WERI-Rb-1 (cell line): ENCODE results near the gene NTNG2.
A peak's percentile ranks its signal among the peaks of the same experiment; 100 is the strongest.
"Not testable (repeated sequence)": the region's sequence is repeated elsewhere in the genome, so short reads cannot be mapped to it uniquely, and the experiment has no call there.

Source experiments
- DNase-seq: peaks from one replicate; pipeline ENCODE4 v3.0.0-alpha.2; 2020
- H3K27ac ChIP-seq: fragments of 250-450 bp; sonication (Bioruptor Pico); 2 replicates; pipeline ENCODE4 v1.5.1; 2020; ENCODE audit warnings: mild to moderate bottlenecking, moderate library complexity
- H3K27me3 ChIP-seq: fragments of 250-450 bp; sonication (Bioruptor Pico); 2 replicates; pipeline ENCODE4 v1.5.1; 2021; ENCODE audit warnings: mild to moderate bottlenecking, low read depth, moderate library complexity; ENCODE audit not compliant: insufficient read depth, severe bottlenecking
- H3K36me3 ChIP-seq: fragments of 250-450 bp; sonication (Bioruptor Pico); 2 replicates; pipeline ENCODE4 v1.5.1; 2020; ENCODE audit warnings: mild to moderate bottlenecking, moderate library complexity
- H3K4me3 ChIP-seq: 2 replicates; pipeline ENCODE4 v1.5.1; 2011; ENCODE audit warnings: low read depth, mild to moderate bottlenecking, control low read depth, low read length
- H3K9me3 ChIP-seq: fragments of 250-450 bp; sonication (Bioruptor Pico); 2 replicates; pipeline ENCODE4 v1.5.1; 2021; ENCODE audit warnings: mild to moderate bottlenecking, moderate library complexity; ENCODE audit not compliant: severe bottlenecking
- TF ChIP-seq, protein P1 (sequence below): IDR thresholded peaks from 2 replicates; pipeline ENCODE4 v1.5.1; 2011; ENCODE audit warnings: low read depth, mild to moderate bottlenecking, control low read depth, inconsistent platforms, low read length

The NTNG2 gene

DNA sequence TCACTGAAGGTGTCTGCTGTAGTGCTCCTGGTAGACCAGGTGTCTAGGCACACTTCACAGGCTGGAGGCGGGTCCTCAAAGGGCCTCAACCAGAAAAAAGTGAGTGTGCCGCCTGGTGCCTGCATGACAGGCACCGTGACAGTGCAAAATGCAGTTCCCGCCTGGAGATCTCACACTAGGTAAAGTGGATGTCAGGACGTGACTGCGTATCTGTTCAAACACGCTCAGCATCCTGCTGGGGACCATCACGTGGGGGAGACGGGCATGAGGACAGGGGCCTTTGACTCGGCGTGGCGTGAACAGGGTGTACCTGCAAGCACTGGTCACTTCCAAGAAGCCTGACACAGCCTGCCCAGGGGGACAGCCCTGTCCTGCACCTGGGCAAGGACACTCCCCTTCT is 32.3 kb upstream of the NTNG2 start:
- Histone ChIP-seq H3K27ac (no peak overlapping the region), H3K27me3 (no peaks in the 10 kb centered on the region), H3K9me3 (no peaks in the 10 kb centered on the region), H3K4me3 (no peak overlapping the region), H3K36me3 (no peaks in the 10 kb centered on the region)
- peak; percentile 37 for DNase-seq
- TF ChIP-seq, protein P1, sequence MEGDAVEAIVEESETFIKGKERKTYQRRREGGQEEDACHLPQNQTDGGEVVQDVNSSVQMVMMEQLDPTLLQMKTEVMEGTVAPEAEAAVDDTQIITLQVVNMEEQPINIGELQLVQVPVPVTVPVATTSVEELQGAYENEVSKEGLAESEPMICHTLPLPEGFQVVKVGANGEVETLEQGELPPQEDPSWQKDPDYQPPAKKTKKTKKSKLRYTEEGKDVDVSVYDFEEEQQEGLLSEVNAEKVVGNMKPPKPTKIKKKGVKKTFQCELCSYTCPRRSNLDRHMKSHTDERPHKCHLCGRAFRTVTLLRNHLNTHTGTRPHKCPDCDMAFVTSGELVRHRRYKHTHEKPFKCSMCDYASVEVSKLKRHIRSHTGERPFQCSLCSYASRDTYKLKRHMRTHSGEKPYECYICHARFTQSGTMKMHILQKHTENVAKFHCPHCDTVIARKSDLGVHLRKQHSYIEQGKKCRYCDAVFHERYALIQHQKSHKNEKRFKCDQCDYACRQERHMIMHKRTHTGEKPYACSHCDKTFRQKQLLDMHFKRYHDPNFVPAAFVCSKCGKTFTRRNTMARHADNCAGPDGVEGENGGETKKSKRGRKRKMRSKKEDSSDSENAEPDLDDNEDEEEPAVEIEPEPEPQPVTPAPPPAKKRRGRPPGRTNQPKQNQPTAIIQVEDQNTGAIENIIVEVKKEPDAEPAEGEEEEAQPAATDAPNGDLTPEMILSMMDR = no peak

DNA sequence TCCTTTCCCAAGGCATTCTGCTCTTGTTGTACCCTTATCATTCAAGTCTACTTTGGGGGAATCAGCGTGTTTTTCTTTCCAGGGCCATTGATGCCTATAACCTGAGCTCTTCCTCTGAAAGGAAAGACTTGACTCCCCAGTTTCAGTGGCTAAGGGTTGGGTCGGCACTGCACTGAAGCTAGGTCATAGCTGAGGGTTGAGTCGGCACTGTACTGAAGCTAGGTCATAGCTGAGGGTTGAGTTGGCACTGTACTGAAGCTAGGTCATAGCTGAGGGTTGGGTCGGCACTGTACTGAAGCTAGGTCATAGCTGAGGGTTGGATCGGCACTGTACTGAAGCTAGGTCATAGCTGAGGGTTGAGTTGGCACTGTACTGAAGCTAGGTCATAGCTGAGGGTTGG is 27.8 kb upstream of the NTNG2 start:
- not testable (repeated sequence) for H3K36me3 ChIP-seq, H3K9me3 ChIP-seq, H3K4me3 ChIP-seq, H3K27ac ChIP-seq, H3K27me3 ChIP-seq, DNase-seq

DNA sequence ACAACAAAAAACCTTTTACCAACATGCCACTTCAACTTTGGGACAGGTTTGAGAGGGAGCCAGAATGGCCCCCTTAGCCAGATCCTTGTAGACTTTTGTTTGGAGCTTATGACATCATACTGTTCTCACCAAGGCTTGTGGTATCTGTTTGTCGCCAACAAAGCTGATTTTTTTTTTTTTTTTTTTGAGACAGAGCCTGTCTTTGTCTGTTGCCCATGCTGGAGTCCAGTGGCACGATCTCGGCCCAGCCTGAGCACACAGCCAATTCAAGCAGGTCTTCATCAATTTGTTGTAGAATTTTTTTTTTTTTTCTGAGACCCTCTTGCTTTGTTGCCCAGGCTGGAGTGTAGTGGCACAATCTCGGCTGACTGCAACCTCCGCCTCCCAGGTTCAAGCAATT is 26.4 kb upstream of the NTNG2 start:
- no peak overlapping the region for H3K27ac ChIP-seq
- H3K4me3 ChIP-seq = no peak overlapping the region
- no peak for DNase-seq
- H3K36me3 ChIP-seq = no peaks in the 10 kb centered on the region
- no peaks in the 10 kb centered on the region for H3K9me3 ChIP-seq
- TF ChIP-seq, protein P1 = no peak
- no peaks in the 10 kb centered on the region for H3K27me3 ChIP-seq

DNA sequence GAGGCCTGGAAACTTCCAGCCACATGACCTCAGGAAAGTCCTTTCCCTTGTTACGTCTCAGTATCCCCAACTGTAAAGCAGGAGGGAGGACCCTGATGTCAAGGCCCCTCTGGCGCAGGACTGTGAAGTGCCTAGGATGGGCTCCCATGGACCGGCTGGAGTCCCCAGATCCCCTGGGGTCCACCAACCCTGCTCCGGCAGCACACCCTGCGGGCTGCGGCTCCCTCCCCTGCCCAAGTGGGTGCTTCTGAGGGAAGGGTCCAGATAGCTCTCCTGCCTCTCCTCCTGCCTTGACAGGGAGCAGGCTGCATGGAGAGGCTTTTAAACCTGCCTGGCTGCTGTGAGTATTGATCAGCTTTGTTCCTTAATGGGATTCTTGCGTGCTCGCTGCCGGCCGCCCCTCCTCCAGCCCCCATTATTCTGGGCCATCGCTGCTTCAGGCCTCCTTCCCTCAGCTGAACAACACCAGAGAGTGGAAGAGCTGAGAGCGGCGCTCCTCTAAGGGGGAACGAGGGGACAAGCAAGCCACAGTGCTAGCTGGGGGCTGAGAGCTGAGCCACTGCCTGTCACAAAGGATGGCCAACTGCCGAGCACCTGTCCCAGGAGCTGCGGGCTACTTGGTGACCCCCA is 25.6 kb upstream of the NTNG2 start:
- H3K27me3 ChIP-seq = no peaks in the 10 kb centered on the region
- H3K36me3 ChIP-seq = no peaks in the 10 kb centered on the region
- H3K27ac ChIP-seq = 0 out of 2 replicates have a peak overlapping the region, but pooled peaks have one; percentile 28
- TF ChIP-seq, protein P1 = no peak
- no peak overlapping the region for H3K4me3 ChIP-seq
- H3K9me3 ChIP-seq = no peaks in the 10 kb centered on the region
- no peak for DNase-seq

DNA sequence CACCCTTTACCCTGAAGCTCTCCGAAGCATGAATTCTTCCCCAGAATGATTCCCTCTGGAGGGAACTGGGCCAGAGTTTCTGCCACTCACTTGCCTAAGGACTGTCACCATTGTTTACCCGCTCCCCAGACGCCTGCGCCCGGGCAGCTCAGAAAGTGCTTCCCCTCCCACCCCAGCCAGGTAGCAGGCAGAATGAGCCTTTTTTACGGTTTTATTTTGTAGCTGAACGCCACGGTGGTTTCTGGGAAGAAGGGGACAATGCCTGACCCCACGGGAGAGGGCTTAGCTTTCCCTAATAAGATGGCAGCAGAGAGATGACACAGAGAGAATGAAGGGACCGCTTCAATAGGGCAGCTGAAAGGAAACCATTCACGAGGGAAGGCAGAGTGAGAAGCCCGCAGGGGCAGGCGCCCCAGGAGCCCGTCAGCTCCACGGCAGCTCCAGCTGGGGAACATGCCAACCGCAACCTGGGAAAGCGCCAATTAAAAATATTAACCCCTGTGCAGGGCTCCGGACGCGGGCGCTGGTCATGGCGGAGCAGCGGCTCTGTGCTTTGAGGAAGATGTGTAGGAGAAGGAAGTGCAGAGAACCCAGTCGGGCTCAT is 20.4 kb upstream of the NTNG2 start:
- TF ChIP-seq, protein P1 = no peak
- DNase-seq = no peak
- no peak overlapping the region for H3K4me3 ChIP-seq
- H3K36me3 ChIP-seq = no peaks in the 10 kb centered on the region
- H3K9me3 ChIP-seq = no peaks in the 10 kb centered on the region
- H3K27ac ChIP-seq = no peak overlapping the region
- H3K27me3 ChIP-seq = no peaks in the 10 kb centered on the region

DNA sequence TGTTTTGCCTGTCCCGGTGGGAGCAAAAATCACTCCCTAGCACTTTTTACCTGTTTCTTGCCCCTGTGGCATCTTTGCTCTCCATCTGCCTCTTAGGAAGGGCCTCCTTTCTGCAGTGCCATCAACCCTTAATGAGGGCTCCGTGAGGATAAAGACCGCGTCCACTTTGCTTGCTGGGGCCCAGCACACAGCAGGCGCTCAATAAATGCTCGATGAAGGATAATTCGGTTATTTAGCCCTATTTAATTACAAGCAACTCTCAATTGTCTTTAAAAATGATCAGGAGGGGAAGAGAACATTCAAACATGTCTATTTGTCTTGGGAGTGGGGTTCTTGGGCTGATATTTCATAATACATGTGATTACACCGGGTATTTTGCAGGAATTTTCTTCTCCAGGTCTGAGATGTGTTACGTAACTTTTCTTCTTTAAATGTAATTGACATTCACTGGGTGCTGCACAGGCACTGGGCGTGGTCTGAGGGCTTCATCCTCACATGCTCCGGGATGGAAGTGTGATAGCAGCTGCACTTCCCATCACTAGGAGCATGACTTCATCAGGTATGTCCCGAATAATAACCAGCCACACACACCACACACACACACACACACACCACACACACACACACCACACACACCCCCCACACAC is 19.8 kb upstream of the NTNG2 start:
- TF ChIP-seq, protein P1 = no peak
- DNase-seq = no peak
- Histone ChIP-seq H3K36me3 (no peaks in the 10 kb centered on the region), H3K27ac (no peak overlapping the region), H3K27me3 (no peaks in the 10 kb centered on the region), H3K4me3 (no peak overlapping the region), H3K9me3 (no peaks in the 10 kb centered on the region)
